Effector CD8-positive, alpha-beta T cell (primary cell): ENCODE measurements around the gene CBX4.
A peak's percentile ranks its signal among the peaks of the same experiment; 100 is the strongest.

Experiments
- DNase-seq: peaks from one replicate; lab custom pipeline; 2025; lab: John Stamatoyannopoulos, UW
- total RNA-seq, 4 experiments: gene quantifications; one replicate each; lab custom pipeline; 2026; lab: John Stamatoyannopoulos, UW

CBX4 gene
- 42.9 to 70.7 (median 58.8) reads per million in 4 experiments for total RNA-seq

- DNase-seq: peak; percentile 84
Measured at GRCh38 chr17:79839356-79840268, at the start of gene CBX4. CBX4 (minus strand) TSS chr17:79839440; CDS start chr17:79839251, 189 bp downstream.

- DNase-seq: no peak
Measured at GRCh38 chr17:79888009-79888540, 48.8 kb upstream of the CBX4 start.

GRCh38 chr17:79887451-79887991 lies 48.3 kb upstream of the CBX4 start:
- DNase-seq: no peak

GRCh38 chr17:79883202-79883601 lies 44.0 kb upstream of the CBX4 start:
- DNase-seq: no peak

- DNase-seq: no peak
Measured at GRCh38 chr17:79878329-79878947, 39.2 kb upstream of the CBX4 start.

- no peak for DNase-seq
Measured at GRCh38 chr17:79877041-79877440, 37.8 kb upstream of the CBX4 start.

- DNase-seq: no peak
Measured at GRCh38 chr17:79875511-79875910, 36.3 kb upstream of the CBX4 start.

- DNase-seq: no peak
Measured at GRCh38 chr17:79874329-79874981, 35.2 kb upstream of the CBX4 start.

- DNase-seq: no peak
Measured at GRCh38 chr17:79873583-79873982, 34.3 kb upstream of the CBX4 start.

- DNase-seq: no peak
Measured at GRCh38 chr17:79872762-79873161, 33.5 kb upstream of the CBX4 start.

- DNase-seq: no peak
Measured at GRCh38 chr17:79871131-79871530, 31.9 kb upstream of the CBX4 start.

GRCh38 chr17:79870540-79870939 lies 31.3 kb upstream of the CBX4 start:
- DNase-seq: no peak

GRCh38 chr17:79866791-79867518 lies 27.7 kb upstream of the CBX4 start:
- no peak for DNase-seq

- DNase-seq: no peak
Measured at GRCh38 chr17:79865351-79866210, 26.3 kb upstream of the CBX4 start.

GRCh38 chr17:79864617-79865250 lies 25.5 kb upstream of the CBX4 start:
- no peak for DNase-seq

GRCh38 chr17:79864147-79864546 lies 24.9 kb upstream of the CBX4 start:
- no peak for DNase-seq

GRCh38 chr17:79862771-79863440 lies 23.7 kb upstream of the CBX4 start:
- no peak for DNase-seq

- DNase-seq: no peak
Measured at GRCh38 chr17:79862238-79862637, 23.0 kb upstream of the CBX4 start.
